Epithelial cell of esophagus (primary cell): ENCODE data around the gene SLC7A7.
A peak's percentile ranks its signal among the peaks of the same experiment; 100 is the strongest.

ENCODE experiments used
- DNase-seq: peaks from one replicate; pipeline ENCODE4 v3.0.0; 2010; ENCODE audit warnings: low read depth
- H3K4me3 ChIP-seq: 2 replicates; pipeline ENCODE4 v1.5.1; 2011; ENCODE audit warnings: mild to moderate bottlenecking, low read length, control low read depth
- TF ChIP-seq, protein P1 (sequence below): IDR thresholded peaks from 2 replicates; pipeline ENCODE4 v1.5.1; 2011; ENCODE audit warnings: low read depth, mild to moderate bottlenecking, low read length, control low read depth, inconsistent platforms; ENCODE audit not compliant: insufficient read depth; ENCODE audit errors: missing control alignments

SLC7A7 gene

GRCh38 chr14:22843123-22843925 is 28.1 kb upstream of the SLC7A7 start:
- no peak for DNase-seq
- TF ChIP-seq, protein P1, sequence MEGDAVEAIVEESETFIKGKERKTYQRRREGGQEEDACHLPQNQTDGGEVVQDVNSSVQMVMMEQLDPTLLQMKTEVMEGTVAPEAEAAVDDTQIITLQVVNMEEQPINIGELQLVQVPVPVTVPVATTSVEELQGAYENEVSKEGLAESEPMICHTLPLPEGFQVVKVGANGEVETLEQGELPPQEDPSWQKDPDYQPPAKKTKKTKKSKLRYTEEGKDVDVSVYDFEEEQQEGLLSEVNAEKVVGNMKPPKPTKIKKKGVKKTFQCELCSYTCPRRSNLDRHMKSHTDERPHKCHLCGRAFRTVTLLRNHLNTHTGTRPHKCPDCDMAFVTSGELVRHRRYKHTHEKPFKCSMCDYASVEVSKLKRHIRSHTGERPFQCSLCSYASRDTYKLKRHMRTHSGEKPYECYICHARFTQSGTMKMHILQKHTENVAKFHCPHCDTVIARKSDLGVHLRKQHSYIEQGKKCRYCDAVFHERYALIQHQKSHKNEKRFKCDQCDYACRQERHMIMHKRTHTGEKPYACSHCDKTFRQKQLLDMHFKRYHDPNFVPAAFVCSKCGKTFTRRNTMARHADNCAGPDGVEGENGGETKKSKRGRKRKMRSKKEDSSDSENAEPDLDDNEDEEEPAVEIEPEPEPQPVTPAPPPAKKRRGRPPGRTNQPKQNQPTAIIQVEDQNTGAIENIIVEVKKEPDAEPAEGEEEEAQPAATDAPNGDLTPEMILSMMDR: no peak

DNA sequence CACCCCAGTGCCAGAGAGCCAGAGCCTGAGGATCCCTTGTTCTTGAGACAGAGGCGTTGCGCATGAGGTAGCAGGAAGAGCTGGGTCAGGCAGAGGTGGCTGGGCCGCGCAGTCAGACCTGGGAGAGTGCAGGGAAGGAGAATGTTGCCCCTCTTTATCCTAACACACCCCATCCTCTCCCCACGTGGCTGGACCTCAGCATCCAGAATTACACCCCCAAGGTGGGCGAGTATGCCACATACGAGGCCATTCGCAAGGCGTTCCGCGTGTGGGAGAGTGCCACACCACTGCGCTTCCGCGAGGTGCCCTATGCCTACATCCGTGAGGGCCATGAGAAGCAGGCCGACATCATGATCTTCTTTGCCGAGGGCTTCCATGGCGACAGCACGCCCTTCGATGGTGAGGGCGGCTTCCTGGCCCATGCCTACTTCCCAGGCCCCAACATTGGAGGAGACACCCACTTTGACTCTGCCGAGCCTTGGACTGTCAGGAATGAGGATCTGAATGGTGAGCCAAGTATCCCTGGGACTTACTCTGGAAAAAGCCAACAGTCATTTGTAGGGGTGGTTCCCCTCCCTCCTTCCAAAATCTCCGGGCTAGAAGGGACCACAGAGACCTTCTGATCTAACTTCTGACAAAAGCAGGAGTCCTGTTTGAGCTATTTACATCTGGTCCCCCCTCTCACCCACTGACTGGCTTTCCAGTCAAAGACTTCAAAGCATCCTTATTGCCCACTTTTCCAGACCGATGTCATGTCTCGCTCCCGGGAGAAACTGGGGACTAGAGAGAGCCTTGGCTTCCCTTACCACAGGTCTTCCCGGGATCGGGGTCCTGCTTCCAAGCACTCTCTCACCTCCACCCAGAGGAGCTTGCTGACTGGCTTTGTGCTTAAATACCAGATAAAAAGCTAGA is 27.2 kb upstream of the SLC7A7 start:
- TF ChIP-seq, protein P1: no peak
- DNase-seq: no peak
- H3K4me3 ChIP-seq: no peak overlapping the region

More at GRCh38 chr14:22843123-22843925, 28.1 kb upstream of the SLC7A7 start:
- H3K4me3 ChIP-seq: no peak overlapping the region

- no peak for DNase-seq
- no peak overlapping the region for H3K4me3 ChIP-seq
- TF ChIP-seq, protein P1: no peak
These were observed 26.5 kb upstream of the SLC7A7 start for GRCh38 chr14:22841769-22842168.

DNA sequence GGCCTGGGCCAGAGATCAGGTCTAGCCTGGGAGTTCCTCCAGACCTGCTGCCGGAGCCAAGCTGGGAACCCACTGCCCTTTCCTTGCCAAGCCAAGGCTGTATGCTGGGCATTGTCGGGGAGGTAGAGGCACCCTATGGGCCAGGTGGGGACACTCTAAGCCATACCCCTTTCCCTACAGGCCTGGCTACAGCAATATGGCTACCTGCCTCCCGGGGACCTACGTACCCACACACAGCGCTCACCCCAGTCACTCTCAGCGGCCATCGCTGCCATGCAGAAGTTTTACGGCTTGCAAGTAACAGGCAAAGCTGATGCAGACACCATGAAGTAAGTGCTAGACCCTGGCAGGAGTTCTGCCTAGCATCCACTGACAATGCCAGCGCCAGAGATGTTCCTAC is 26.1 kb upstream of the SLC7A7 start:
- TF ChIP-seq, protein P1: no peak
- no peak overlapping the region for H3K4me3 ChIP-seq

GRCh38 chr14:22839159-22839779 is 24.0 kb upstream of the SLC7A7 start:
- TF ChIP-seq, protein P1: no peak
- peak; percentile 91 for DNase-seq
- peak overlapping the region; percentile 93 for H3K4me3 ChIP-seq

More for the DNA sequence above, 26.1 kb upstream of the SLC7A7 start:
- DNase-seq: no peak

- TF ChIP-seq, protein P1: no peak
- DNase-seq: peak; percentile 43
- H3K4me3 ChIP-seq: peak overlapping the region; percentile 93
These were observed 23.4 kb upstream of the SLC7A7 start for GRCh38 chr14:22838631-22839041.
